Measurements from ENCODE around the gene CFAP92.

- TF ChIP-seq, protein P1, sequence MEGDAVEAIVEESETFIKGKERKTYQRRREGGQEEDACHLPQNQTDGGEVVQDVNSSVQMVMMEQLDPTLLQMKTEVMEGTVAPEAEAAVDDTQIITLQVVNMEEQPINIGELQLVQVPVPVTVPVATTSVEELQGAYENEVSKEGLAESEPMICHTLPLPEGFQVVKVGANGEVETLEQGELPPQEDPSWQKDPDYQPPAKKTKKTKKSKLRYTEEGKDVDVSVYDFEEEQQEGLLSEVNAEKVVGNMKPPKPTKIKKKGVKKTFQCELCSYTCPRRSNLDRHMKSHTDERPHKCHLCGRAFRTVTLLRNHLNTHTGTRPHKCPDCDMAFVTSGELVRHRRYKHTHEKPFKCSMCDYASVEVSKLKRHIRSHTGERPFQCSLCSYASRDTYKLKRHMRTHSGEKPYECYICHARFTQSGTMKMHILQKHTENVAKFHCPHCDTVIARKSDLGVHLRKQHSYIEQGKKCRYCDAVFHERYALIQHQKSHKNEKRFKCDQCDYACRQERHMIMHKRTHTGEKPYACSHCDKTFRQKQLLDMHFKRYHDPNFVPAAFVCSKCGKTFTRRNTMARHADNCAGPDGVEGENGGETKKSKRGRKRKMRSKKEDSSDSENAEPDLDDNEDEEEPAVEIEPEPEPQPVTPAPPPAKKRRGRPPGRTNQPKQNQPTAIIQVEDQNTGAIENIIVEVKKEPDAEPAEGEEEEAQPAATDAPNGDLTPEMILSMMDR (IDR thresholded peaks at IDR 0.05; ENCODE audit: low read length) = no peak
- TF ChIP-seq EZH2phosphoT487 (IDR thresholded peaks at IDR 0.05; ENCODE audit: low read length) = no peak
- TF ChIP-seq EZH2 (optimal IDR thresholded peaks at IDR 0.05; ENCODE audit: low read depth, low read length) = no peak
These were observed 36.7 kb upstream of the CFAP92 start for GRCh38 chr3:129030611-129031010.

Measured in MM.1S (cell line).